GM18519 (cell line): ENCODE data around the gene RFX7.
"Not testable (repeated sequence)": the region's sequence is repeated elsewhere in the genome, so short reads cannot be mapped to it uniquely, and the experiment has no call there.

Source experiments
- ATAC-seq: cut with Tn5 transposase; IDR thresholded peaks from one replicate; pipeline ENCODE4 v1.9.1; 2021; ENCODE audit warnings: mild to moderate bottlenecking, moderate library complexity; ENCODE audit not compliant: unreplicated experiment, low FRiP score

The RFX7 gene

DNA sequence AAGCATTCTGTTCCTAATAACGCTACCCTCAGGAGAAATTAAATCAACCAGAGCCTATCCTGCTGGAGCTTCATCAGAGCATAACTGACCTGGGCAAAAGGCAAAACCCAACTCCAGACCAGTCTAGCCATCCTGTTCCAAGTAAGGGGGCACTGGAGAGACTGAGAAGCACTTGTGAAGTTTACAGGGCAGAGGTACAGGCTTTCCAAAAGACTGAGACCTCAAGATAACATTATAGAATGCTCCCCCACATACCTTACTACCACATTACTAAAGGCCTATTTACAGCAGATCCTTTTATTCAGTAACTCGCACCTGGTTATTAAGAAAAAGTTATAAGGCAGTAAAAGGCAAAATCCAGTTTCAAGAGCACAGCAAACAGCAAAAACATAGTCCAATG is 35.5 kb downstream of the RFX7 start:
- ATAC-seq, result no peak

DNA sequence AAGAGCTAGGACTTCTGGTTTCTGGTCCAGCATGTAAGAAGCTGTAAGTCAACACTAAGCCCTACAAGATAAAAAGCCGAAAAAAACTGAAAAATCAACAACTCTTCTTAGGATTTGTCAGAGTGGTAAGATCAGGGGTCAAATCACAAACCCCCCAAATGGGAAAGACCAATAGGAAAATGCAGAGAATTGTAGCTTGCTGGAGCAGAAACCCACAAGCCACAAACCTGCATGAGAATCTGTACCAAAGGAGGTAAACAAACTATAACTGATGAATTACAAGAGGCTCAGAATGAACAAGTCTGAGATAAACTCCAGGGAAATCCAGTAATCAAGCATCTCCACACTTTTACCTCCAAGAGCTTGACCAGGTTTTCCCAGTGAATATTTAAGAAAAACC is 36.0 kb downstream of the RFX7 start:
- no peak for ATAC-seq

DNA sequence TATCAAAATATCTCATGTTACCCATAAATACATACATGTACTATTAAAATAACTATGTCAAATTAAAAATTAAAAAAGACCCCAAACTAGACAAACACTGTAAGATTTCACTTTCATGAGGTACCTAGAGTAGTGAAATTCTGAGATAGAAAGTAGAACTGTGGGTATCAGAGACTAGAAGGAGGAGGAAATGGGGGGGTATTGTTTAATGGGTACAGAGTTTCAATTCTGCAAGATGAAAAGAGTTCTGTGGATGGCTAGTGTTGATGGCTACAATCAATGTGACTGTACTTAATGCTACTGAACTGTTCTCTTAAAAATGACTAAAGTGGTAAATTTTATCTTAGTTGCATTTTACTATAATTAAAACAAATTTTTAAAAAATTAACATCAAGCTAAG is 36.6 kb downstream of the RFX7 start:
- no peak for ATAC-seq

- no peak for ATAC-seq
These were observed 38.4 kb downstream of the RFX7 start for GRCh38 chr15:56205061-56205876.

DNA sequence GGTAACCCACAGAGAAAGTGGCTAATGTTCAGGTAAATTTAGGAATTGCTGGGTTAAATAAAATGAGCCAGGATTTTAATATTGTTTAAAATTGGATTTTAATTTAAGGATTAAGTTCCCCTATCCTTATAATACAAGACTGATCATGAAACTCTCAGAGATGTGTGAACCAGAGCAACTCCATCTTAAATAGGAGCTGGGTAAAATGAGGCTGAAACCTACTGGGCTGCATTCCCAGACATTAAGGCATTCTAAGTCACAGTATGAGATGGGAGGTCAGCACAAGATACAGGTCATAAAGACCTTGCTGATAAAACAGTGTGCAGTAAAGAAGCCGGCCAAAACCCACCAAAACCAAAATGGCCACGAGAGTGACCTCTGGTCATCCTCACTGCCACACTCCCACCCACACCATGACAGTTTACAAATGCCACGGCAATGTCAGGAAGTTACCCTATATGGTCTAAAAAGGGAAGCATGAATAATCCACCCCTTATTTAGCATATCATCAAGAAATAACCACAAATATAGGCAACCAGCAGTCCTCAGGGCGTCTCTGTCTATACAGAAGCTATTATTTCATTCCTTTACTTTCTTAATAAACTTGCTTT is 40.3 kb downstream of the RFX7 start:
- ATAC-seq, result not testable (repeated sequence)

GRCh38 chr15:56202701-56203100 is 41.0 kb downstream of the RFX7 start:
- ATAC-seq, result no peak

- no peak for ATAC-seq
These were observed 44.6 kb downstream of the RFX7 start for GRCh38 chr15:56199038-56199437.

DNA sequence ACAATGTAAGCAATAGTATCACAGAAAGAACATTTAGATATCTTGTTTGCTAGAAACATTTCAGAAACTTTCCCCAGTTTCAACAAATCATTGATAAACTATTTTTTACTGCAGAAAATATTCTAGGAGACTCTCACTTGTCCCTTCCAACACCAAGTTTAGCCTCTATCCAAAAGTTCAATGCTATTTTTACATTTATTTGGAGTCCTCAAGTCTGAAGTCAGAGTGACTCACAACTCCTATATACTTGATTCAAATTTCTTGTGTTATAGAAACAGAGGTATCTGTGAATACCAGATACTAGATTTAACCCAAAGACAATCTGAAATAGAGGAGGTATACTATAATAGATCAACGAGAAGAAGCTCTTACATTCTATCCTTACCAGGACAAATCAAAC is 49.6 kb downstream of the RFX7 start:
- ATAC-seq, result no peak

DNA sequence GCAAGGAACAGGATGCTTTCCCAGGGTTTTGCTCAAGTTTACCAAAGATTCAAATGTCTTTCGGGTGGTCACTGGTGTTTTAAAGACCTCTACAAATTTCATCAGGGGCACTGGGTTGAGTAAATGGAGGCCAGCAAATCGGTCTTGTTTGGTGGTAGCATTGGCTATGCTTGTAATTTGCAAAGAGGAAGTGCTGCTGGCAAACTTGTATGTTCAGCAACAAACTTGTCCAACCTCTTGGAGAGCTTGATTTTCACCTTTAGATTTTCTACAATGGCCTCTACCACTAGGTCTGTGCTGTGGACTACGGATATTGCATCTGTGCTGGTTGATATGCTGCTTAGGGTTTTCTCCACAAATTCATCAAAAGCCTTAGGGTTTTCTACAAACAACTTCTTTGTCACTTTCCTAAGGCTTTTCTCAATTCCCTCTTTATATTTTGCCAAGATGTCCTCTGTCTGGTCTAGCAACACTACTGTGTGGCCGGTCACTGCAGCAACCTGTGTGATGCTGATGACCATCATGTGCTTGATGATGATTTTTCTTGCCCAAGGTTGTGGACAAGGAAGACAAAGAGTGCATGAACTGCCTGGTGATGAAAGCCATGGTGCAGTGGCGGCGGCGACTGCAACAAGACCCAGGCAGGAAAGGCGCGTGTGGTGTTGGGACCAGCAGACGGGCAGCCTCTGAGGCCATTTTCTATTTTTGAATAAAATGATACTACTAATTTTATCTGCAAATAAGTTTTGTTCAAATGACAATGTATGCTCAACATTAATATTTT is 50.8 kb downstream of the RFX7 start:
- no peak for ATAC-seq

- no peak for ATAC-seq
These were observed 56.0 kb downstream of the RFX7 start for GRCh38 chr15:56187665-56188064.

DNA sequence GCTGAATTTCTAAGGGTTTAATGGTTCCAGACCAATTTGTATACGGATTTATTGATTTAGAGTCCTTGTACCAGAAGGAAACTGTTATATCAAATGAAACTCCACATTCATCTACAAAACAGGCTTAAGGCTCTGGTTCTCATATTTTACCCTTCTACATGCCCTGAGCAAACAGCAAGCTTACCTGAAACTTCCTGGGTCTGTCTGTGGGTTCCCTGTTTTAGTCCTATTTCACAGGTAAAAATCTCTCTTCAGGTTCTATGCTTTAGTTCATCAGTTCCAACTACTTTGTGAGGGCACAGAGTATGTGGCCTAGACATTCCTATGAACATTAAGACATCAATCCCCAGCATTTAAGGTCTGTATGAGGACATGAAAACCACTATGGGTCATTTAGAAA is 57.7 kb downstream of the RFX7 start:
- ATAC-seq, result no peak

GRCh38 chr15:56184516-56184915 is 59.2 kb downstream of the RFX7 start:
- no peak for ATAC-seq

- no peak for ATAC-seq
These were observed 62.8 kb downstream of the RFX7 start for GRCh38 chr15:56180851-56181250.

DNA sequence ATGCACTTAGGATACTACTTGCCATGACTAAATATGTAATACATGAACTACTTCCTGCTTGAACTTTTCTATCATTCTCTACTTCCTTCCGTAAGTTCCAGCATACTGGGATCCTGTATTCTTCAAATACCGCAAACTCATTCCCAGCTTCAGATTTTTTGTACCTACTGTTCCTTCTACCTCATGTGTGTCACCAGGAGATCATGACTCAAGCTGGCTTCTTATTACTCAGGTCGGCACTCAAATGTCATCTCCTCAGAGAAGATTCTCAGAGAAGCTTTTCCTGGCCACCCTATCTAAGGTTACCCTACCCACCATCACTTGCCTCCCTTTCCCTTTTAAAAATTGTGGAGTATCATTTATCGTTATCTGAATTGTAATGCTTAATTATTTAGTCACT is 66.7 kb downstream of the RFX7 start:
- no peak for ATAC-seq

GRCh38 chr15:56175788-56176187 is 67.9 kb downstream of the RFX7 start:
- ATAC-seq, result no peak

- no peak for ATAC-seq
These were observed 69.0 kb downstream of the RFX7 start for GRCh38 chr15:56174649-56175048.

- ATAC-seq, result no peak
These were observed 75.3 kb downstream of the RFX7 start for GRCh38 chr15:56168394-56168793.

DNA sequence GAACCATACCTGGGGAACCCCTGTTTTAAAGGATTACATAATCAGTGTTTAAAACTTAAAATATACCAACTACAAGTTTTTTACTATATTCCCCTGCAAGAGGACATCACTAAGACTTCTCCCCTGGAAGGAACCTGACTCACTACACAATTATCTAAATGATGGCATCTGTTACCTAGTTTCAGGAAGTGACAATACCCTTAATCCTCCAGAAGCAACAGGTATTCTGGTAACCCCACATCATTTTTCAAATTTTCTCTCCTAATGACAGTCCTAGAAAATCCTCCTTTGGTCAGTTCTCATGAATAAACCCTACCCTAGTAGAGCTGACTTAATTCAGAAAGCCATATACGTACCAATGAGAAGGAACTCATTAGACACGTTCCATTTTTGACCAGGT is 78.4 kb downstream of the RFX7 start:
- ATAC-seq, result no peak

GRCh38 chr15:56160966-56161365 is 82.7 kb downstream of the RFX7 start:
- ATAC-seq, result no peak

DNA sequence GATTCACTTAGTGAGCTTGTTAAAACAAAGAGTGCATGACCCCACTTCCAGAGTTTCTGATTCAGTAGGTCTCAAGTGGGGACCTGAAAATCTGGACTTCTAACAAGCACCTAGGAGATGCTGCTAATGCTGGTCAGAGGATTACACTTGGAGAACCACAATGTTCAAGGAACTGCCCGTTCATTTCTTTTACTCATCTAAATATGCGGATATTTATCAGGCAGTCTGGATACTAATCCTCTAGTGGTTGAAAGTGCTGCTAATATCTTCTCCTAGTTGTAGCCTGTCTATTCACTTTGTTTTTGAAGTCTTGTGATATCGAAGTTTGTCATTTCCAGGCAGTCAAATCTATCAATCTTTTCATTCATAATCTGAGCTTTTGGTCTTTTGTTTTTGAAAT is 86.8 kb downstream of the RFX7 start:
- no peak for ATAC-seq

DNA sequence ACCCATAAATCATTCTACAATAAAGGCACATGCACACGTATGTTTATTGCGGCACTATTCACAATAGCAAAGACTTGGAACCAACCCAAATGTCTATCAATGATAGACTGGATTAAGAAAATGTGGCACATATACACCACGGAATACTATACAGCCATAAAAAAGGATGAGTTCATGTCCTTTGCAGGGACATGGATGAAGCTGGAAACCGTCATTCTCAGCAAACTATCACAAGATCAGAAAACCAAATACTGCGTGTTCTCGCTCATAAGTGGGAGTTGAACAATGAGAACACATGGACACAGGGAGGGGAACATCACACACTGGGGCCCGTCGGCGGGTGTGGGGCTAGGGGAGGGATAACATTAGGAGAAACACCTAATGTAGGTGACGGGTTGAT is 88.4 kb downstream of the RFX7 start:
- not testable (repeated sequence) for ATAC-seq
